SK-N-SH (cell line): ENCODE measurements around the gene TBC1D2. TPM values are rescaled to one million over a fixed set of nuclear protein-coding genes. Genes with fewer than 3 reads are reported as not detected.

Experiments used
- EP300 ChIP-seq, 2 experiments: IDR thresholded peaks; 2 replicates each; pipeline versions ENCODE4 v1.4.0 to v1.6.1; 2012; ENCODE audit warnings: borderline replicate concordance in 1 of 2, low read depth in 1 of 2, low read length in 1 of 2
- FOSL2 ChIP-seq: IDR thresholded peaks from 2 replicates; pipeline ENCODE4 v1.4.0; 2012; ENCODE audit warnings: low read depth, mild to moderate bottlenecking, moderate library complexity, borderline replicate concordance
- FOXJ3 ChIP-seq: sonication (generic); formaldehyde crosslinking; IDR thresholded peaks from 2 replicates; pipeline ENCODE4 v1.5.1; 2020; ENCODE audit warnings: mild to moderate bottlenecking, missing genetic modification reagents
- FOXM1 ChIP-seq: IDR thresholded peaks from 2 replicates; pipeline ENCODE4 v1.4.0; 2012; ENCODE audit warnings: low read depth, mild to moderate bottlenecking
- GATA2 ChIP-seq: sonication (generic); formaldehyde crosslinking; IDR thresholded peaks from 2 replicates; pipeline ENCODE4 v1.5.0; 2020; ENCODE audit warnings: mild to moderate bottlenecking, missing genetic modification reagents
- IRF3 ChIP-seq: fragments of 150-350 bp; IDR thresholded peaks from 2 replicates; pipeline ENCODE4 v1.6.1; 2016; ENCODE audit warnings: mild to moderate bottlenecking, low read depth, low read length
- JUND ChIP-seq: IDR thresholded peaks from 2 replicates; pipeline ENCODE4 v1.4.0; 2012
- MEF2A ChIP-seq: IDR thresholded peaks from 2 replicates; pipeline ENCODE4 v1.4.0; 2012; ENCODE audit warnings: low read depth, borderline replicate concordance
- MXI1 ChIP-seq: IDR thresholded peaks from 2 replicates; pipeline ENCODE4 v1.6.1; 2012; ENCODE audit warnings: mild to moderate bottlenecking, low read depth, low read length, improper control_type of control experiment
- NFIC ChIP-seq: IDR thresholded peaks from 2 replicates; pipeline ENCODE4 v1.4.0; 2012; ENCODE audit warnings: borderline replicate concordance
- POLR2AphosphoS5 ChIP-seq: IDR thresholded peaks from 2 replicates; pipeline ENCODE4 v1.6.1; 2012; ENCODE audit warnings: low read depth, low read length
- RAD21 ChIP-seq: IDR thresholded peaks from 2 replicates; pipeline ENCODE4 v1.6.1; 2012; ENCODE audit warnings: mild to moderate bottlenecking, low read length
- RCOR1 ChIP-seq: fragments of 150-350 bp; IDR thresholded peaks from 2 replicates; pipeline ENCODE4 v1.6.1; 2017; ENCODE audit warnings: antibody characterized with exemption, low read length
- SIN3A ChIP-seq: IDR thresholded peaks from 2 replicates; pipeline ENCODE4 v1.6.1; 2012; ENCODE audit warnings: low read depth, mild to moderate bottlenecking, low read length, moderate library complexity, borderline replicate concordance
- SMC3 ChIP-seq: IDR thresholded peaks from 2 replicates; pipeline ENCODE4 v1.6.1; 2012; ENCODE audit warnings: low read depth, low read length, improper control_type of control experiment
- TEAD4 ChIP-seq: IDR thresholded peaks from 2 replicates; pipeline ENCODE4 v1.4.0; 2012; ENCODE audit warnings: mild to moderate bottlenecking, borderline replicate concordance; ENCODE audit not compliant: insufficient read depth
- USF1 ChIP-seq: IDR thresholded peaks from 2 replicates; pipeline ENCODE4 v1.4.0; 2012; ENCODE audit warnings: low read depth, borderline replicate concordance
- YY1 ChIP-seq: IDR thresholded peaks from 2 replicates; pipeline ENCODE4 v1.4.0; 2012; ENCODE audit warnings: low read depth, mild to moderate bottlenecking
- ZBTB33 ChIP-seq: IDR thresholded peaks from 2 replicates; pipeline ENCODE4 v1.4.0; 2012; ENCODE audit warnings: low read depth, borderline replicate concordance
- polyA plus RNA-seq, 3 experiments: library from polyadenylated mRNA; depleted of rRNA; stranded (reverse); fragments of >200 nt; gene quantifications; 2 replicates each; pipeline ENCODE4 v1.2.3, GENCODE V29; 2012
- TF ChIP-seq, protein P1 (sequence below): IDR thresholded peaks from 2 replicates; pipeline ENCODE4; 2012

Gene TBC1D2
- polyA plus RNA-seq, 1 of the 3 experiments (the other 2 are of a cell fraction) = 5.6 TPM

GRCh38 chr9:98280574-98280973, 25.1 kb upstream of the TBC1D2 start (continued):
- TF ChIP-seq MXI1 (no peak), GATA2 (CRISPR knock-in tag) (peak; percentile 99), MEF2A (no peak), YY1 (no peak), IRF3 (no peak), SIN3A (no peak), EP300 (IDR thresholded peaks at IDR 0.05; ENCODE audit: borderline replicate concordance in 1 of 2, low read depth in 1 of 2, low read length in 1 of 2) (peak in 1 of 2 experiments; percentile 98; a peak in 2 of 4 replicates), FOXM1 (no peak), RCOR1 (peak; percentile 99), TEAD4 (peak; percentile 49; the same call in 1 of the 2 replicates), POLR2AphosphoS5 (peak; percentile 70), FOXJ3 (CRISPR knock-in tag) (peak; percentile 99), NFIC (no peak), RAD21 (peak; percentile 20; the same call in 1 of the 2 replicates), SMC3 (no peak), JUND (no peak), USF1 (no peak), ZBTB33 (no peak), FOSL2 (no peak)
- TF ChIP-seq, protein P1, sequence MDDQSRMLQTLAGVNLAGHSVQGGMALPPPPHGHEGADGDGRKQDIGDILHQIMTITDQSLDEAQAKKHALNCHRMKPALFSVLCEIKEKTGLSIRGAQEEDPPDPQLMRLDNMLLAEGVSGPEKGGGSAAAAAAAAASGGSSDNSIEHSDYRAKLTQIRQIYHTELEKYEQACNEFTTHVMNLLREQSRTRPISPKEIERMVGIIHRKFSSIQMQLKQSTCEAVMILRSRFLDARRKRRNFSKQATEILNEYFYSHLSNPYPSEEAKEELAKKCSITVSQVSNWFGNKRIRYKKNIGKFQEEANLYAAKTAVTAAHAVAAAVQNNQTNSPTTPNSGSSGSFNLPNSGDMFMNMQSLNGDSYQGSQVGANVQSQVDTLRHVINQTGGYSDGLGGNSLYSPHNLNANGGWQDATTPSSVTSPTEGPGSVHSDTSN = no peak
